ENCODE measurements around the gene SDR42E2.
A peak's percentile ranks its signal among the peaks of the same experiment; 100 is the strongest.

SDR42E2 gene

GRCh38 chr16:22188595-22189442, 26.5 kb downstream of the SDR42E2 start:
- TF ChIP-seq CTCF (conservative IDR thresholded peaks at IDR 0.05) = peak; percentile 84
- H3K27ac ChIP-seq = peak overlapping the region; percentile 77

- H3K27ac ChIP-seq = peak overlapping the region; percentile 77
- TF ChIP-seq CTCF (conservative IDR thresholded peaks at IDR 0.05) = no peak
Observed at GRCh38 chr16:22189473-22190080, 27.3 kb downstream of the SDR42E2 start.

GRCh38 chr16:22190081-22190775, 27.9 kb downstream of the SDR42E2 start:
- TF ChIP-seq CTCF (conservative IDR thresholded peaks at IDR 0.05) = no peak
- peak overlapping the region; percentile 77 for H3K27ac ChIP-seq

GRCh38 chr16:22190776-22191531, 28.6 kb downstream of the SDR42E2 start:
- no peak for TF ChIP-seq CTCF (conservative IDR thresholded peaks at IDR 0.05)
- H3K27ac ChIP-seq = peak overlapping the region; percentile 59

GRCh38 chr16:22191532-22192260, 29.4 kb downstream of the SDR42E2 start:
- peak overlapping the region; percentile 59 for H3K27ac ChIP-seq
- no peak for TF ChIP-seq CTCF (conservative IDR thresholded peaks at IDR 0.05)

GRCh38 chr16:22192261-22193062, 30.2 kb downstream of the SDR42E2 start:
- peak overlapping the region; percentile 59 for H3K27ac ChIP-seq
- TF ChIP-seq CTCF (conservative IDR thresholded peaks at IDR 0.05) = no peak
